HG02973 (cell line): ENCODE data around the gene GJA1.
"Not testable (repeated sequence)": the region's sequence is repeated elsewhere in the genome, so short reads cannot be mapped to it uniquely, and the experiment has no call there.

Source experiments
- ATAC-seq: cut with Tn5 transposase; IDR thresholded peaks from one replicate; pipeline ENCODE4 v1.9.1; 2021; ENCODE audit warnings: moderate library complexity; ENCODE audit not compliant: unreplicated experiment

The GJA1 gene

DNA sequence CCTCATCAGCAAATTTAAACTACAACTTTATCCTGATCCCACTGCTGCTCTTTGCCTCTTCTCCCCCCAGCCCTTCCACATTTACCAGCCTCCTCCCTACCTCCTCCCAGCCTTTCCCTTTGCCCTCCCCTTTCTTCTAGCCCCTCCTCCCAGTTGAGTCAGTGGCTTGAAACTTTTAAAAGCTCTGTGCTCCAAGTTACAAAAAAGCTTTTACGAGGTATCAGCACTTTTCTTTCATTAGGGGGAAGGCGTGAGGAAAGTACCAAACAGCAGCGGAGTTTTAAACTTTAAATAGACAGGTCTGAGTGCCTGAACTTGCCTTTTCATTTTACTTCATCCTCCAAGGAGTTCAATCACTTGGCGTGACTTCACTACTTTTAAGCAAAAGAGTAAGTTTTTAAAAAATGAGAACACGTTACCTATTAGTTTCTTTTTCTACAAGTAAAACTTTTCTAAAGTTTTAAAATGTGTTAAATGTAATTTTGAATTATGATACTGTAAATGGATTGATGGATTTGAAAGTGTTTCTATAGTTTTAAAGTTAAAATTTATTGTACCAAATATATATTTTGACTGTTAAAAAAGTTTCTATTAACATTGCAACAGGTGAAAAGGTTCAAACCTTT, at the start of gene GJA1:
GJA1 (plus strand) TSS at position 203 of the 626 bp plus-strand sequence. CDS start 11,202 bp downstream, outside the sequence.
- ATAC-seq: no peak

DNA sequence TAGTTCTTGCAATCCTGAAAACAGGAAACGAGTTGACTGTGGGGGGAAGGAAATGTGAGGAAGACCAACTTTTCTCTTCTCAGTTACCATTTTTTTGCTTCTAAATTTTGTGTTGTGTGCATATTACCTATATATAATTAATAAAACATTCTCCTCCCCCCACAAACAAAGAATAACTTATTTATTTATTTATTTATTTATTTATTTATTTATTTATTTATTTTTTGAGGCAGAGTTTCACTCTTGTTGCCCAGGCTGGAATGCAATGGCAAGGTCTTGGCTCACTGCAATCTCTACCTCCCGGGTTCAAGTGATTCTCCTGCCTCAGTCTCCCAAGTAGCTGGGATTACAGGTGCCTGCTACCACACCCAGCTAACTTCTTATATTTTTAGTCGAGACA, 48.9 kb upstream of the GJA1 start:
- ATAC-seq: not testable (repeated sequence)

DNA sequence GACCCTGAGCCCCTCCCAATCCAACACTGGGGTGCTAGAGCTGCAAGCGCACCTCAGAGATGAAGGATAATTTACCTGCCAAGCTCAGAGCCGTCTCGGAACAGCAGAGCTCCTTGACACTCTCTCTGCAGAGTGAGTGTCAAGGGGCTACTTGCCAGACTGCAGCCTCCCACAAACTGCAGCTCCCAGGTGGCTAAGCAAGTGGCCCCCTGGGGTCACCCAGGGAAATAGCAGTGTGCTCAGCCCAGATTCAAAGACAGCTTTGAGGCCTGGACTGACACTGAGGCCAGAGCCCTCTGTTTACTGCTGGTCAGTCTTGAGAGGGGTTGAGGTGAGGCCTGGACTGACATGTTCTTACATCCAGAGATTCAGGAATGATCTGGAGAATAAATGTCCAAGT, 46.0 kb upstream of the GJA1 start:
- no peak for ATAC-seq

DNA sequence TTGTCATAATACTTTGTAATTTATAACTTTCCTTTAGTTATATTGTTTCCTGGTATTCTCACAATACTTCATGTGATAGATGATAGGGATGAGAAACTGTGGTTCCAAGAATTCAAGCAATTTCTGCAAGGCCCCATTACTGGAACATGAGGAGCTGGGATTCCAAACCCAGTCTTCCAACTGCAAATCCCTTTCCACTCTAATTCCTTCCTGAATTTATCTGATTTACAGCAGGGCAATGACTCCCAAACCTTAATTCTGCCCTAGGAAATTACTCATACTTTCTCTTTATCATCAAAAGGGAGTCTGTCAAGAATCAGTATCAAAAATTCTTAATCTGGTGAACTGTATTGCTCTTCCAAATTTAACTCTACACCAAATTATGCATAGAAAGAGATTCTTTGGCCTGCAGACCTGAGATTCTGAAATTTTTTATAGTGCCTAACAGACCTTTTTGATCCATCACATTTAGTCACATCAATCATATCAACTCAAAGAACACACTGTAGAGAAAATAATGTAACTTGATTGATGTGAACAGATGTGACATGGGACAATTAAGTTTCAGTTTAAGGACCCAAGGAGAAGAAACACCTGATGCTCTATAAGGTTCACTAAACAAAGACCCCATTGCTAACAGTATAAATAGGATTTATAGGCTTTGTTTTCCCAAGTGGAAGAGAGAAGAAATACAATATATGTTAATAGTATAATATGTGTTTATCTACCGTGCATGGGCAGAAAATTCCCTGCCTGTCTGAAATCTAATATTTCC, 41.5 kb upstream of the GJA1 start:
- ATAC-seq: no peak

DNA sequence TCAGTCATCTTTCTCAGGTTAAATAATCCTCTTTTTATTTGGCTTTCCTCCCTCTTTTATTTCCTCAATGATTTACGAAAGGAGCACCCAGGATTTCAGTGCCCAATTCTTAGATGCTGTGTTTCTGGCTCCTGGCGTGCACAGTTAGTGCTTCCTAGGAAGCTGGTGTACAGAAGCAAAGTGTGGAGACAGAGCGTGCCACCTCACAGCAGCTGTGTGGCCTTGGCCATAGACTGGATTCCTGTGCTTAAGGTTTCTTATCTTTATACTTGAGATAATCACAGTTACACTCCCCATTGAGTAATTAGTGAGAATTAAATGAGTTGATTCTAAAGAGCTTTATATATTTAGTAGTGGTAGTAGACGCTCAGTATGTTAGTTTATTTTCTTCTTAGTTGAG, 39.7 kb upstream of the GJA1 start:
- no peak for ATAC-seq

DNA sequence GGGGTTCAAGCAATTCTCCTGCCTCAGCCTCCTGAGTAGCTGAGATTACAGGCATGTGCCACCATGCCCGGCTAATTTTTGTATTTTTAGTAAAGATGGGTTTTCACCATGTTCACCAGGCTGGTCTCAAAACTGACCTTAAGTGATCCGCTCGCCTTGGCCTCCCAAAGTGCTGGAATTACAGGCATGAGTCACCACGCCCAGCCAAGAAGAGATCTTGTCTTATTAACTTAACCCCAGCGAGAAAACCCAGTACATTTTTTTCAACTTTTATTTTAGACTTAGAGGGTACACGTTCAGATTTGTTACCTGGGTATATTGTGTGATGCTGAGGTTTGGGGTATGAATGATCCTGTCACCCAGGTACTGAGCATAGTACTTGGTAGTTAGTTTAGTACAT, 38.3 kb upstream of the GJA1 start:
- ATAC-seq: not testable (repeated sequence)

DNA sequence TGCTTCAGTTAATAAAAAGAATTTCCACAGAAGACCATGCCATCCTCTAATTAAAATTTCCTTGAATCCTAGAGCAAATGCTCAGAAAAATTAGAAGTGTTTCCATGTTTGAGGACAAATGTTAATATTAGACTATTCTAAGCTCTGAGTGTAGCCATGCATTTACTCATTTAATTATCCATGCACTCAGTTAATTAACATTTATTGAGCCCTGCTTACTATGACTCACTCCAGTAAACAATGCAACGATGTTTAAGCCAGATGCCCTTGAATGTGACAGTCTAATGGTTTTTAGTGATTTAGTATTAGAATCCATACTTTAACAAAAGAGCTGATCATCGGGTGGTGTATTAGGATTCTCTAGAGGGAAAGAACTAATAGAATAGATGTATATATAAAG, 37.3 kb upstream of the GJA1 start:
- ATAC-seq: no peak

DNA sequence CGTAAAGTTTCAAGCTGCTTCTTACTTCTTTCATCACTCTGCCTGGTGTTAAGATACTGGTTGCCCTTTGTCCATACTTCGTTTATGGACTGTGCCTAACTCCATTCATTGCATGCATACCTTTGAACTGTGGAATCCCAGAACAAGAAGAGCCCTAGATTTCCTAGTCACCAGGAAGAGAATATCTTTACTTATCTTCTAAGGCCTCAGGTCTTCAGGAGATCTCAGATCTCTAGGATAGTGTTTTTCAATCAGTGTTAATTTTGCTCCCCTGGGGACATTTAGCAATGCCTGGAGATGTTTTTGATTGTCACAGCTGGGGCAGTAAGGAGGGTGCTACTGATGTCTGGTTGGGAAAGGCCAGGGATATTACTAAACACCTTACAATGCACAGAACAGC, 35.5 kb upstream of the GJA1 start:
- ATAC-seq: no peak

DNA sequence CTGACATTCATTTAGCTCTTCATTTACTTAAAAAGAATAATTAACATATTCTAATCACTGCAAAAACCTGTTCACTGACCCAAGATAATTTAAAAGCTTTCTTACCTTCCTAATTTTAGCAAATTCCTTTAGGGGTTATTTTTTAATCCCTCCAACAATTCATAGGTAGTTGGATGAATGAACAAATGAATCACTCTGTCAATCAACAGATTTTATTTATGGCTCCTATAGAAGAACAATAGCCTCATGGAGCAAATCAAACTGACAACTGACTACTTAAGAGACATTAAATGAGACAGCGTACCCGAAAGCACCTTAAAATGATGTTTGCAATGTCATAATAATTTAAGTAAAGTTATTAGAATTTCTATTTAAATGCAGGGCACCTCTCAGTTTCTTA, 31.5 kb upstream of the GJA1 start:
- ATAC-seq: no peak

DNA sequence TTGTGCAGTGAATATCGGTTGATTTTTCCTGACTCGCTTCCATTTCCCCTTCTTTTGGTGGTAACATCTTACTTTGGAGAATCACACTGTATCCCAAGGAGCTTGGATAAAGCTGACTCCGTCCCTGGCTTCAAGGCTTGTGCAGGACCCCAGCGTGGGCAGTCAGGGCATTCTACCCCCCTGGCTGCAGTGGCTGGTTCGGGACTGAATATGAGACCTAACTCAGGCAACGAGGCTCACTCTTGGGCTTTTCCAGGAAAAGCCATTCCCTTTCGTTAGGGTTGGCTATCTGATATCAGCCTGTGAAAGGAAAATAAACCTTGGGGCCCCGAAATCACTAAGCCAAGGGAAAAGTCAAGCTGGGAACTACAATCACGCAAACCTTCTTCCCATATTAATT, 30.1 kb upstream of the GJA1 start:
- ATAC-seq: no peak

DNA sequence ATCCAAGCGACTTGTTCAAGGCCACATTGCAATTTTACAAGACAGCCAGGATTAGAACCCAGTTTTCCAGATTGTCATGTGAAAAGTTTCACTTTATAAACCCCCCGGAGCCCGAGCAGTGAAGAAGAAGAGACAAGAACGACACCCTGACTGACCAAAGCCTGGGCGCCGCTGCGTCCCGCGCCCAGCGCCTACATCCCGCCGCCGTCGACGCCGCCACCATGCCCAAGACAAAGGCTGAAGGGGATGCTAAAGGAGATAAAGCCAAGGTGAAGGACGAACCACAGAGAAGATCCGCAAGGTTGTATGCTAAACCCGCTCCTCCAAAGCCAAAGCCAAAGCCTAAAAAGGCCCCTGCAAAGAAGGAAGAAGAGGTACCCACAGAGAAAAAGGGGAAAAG, 27.1 kb upstream of the GJA1 start:
- ATAC-seq: no peak

DNA sequence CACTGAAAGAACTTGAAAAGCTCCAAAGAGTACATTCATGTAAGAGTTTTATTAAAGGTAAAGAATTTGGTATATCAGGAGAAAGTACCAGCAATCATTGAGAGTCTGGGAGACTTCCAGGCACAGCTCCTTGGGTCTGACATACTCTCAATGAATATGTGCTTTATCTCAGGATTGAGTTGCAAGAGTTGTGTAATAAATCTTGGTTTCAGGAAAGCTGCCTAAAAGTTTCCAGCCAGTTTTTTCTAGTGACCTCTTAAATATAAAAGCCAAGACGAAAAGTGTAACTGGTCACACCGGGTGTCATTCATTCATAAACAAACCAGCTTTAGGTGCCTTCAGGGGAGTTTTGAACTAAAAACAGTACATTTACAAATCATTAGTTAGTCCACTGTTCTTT, 21.6 kb upstream of the GJA1 start:
- ATAC-seq: no peak

DNA sequence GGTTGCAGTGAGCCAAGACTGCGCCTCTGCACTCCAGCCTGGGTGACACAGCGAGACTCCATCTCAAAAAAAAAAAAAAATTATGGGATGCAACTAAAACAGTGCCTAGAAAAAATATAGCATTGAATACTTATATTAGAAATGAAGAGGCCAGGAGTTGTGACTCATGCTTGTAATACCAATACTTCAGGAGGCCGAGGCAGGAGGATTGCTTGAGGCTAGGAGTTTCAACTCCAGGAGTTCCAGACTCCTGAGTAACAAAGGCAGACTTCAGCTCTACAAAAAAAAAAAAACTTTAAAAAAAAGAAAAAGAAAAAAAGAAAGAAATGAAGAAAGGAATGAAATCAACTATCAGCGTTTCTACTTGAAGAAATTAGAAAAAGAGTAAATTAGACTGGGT, 17.1 kb upstream of the GJA1 start:
- no peak for ATAC-seq

DNA sequence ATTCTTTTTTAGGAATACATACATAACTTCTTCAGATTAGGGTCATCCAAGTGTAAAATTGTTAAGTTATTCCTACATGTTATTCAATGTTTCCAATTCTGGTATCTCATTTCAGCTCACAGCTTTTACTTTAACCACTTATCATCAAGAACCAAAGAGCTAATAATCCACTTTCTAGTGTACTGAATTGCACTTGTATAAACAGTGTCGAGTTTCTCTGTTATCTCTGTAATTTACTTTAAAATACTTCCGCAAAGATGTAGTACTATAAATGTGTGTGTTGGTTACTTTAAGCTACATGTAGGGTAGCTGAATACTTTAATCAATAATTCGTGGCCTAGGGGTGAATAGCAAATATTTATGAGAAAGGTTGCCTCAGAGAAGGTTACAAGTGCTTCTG, 8.8 kb upstream of the GJA1 start:
- no peak for ATAC-seq

DNA sequence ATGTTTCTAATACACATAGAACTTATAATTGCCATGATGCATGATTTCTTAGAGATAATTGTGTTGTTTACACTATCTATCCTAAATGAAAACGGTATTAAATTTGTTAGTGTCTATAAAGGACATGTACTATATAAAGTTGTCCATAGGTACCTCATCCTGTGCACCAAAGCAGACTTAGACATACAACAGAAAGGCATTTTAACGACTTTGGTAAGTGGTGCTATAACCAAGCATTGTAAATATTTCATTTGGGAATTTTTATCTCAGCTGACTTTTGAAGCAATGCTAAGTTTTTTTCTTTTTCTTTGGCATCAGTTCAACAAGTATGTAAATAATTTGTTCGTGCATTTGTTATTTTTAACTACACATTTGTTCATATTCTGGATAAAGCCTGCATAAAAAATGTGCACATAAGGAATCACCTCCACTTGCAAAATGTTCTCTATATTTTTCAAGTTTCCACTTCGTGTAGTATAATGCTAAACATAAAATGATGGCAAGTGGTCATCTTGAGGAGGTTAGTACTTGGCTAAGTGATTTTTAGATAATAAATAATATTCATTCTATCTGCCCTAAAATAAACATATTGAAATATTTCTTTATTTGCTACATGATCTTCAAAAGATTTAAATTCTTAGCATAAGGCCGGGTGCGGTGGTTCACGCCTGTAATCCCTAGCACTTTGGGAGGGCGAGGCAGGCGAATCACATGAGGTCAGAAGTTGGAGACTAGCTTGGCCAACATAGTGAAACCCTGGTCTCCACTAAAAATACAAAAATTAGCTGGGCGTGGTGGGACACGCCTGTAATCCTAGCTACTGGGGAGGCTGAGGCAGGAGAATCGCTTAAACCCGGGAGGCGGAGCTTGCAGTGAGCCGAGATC, 6.3 kb upstream of the GJA1 start:
- ATAC-seq: no peak

DNA sequence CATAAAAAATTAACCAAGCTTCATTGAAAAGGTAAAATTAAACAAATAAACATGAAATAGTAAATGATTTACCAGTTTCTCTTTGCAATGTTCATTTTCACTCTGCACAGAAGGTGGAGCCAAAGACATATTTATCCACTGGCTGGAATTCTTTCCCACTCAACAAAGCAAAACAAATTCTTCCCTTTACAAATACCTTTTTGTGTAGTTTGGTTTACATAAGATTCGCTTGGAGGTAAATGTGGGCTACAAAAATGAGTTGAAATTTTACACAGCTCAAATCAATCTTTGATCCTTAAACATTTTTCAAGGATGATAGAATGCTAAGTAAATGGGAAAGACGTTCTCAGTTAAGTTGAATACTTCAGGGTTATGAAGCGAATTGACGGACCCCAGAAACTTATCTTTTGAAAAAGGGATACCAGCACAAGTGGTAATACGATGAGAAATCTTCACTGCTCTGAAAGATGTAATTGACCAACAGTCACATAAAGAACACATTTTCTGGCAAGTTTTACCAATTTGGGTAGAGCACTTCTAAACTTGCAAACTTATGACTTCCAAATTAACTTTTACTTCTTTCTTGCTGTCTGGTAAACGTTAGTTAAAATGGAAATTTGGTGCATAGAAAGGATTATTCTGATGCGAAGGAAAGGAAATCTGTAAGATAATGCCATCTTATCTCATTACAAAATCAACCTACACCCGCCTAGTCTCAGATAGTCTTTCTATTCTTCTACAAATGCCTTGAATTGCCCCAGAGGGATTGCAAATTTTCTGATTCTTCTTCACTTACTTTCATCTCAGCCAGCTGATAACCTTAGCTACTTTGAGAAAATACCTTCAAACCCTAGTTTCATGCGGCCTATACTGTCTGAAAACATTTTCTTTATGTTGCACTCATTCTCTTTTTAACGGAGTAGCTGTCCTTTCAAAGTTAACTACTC, 4.7 kb upstream of the GJA1 start:
- no peak for ATAC-seq

DNA sequence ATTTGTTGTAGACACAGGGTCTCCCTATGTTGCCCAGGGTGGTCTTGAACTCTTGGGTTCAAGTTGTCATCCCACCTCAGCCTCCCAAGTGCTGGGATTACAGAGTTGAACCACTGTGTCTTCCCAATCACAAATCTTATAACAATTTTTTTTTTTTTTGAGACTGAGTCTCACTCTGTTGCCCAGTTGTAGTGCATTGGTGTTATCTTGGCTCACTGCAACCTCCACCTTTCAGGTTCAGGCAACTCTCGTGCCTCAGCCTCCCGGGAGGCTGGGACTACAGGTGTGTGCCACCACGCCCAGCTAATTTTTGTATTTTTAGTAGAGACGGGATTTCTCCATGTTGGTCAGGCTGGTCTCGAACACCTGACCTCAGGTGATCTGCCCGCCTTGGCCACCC, 3.7 kb upstream of the GJA1 start:
- not testable (repeated sequence) for ATAC-seq

DNA sequence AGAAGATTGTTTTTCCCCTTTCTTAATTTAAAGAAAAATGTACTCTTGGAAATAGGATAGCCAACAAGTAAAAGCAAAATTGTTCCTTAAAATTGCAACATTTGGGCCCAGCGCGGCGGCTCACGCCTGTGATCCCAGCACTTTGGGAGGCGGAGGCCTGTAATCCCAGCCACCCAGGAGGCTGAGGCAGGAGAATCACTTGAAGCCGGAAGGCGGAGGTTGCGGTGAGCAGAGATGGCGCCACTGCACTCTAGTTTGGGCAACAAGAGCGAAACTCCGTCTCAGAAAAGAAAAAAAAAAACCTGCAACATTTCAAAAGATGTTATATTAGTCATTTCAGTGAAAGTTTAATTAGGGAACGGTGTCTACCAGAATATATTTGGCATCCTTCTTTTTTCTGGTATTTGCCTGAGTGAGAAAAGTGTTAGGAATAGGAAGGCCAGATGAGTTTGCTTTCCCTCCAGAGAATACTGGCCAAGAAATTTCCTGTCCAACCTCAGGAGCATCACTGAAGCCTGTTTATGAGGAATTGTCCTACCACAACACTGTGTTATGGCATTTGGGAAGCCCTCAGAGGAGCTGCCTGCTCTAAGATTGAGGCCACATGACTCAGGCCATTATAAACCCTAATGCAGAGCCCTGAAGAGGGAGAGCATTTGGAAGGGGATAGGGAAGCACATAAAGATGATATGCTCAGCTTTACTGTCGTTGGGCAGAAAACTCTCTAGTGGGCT, 1.2 kb upstream of the GJA1 start:
- ATAC-seq: no peak

DNA sequence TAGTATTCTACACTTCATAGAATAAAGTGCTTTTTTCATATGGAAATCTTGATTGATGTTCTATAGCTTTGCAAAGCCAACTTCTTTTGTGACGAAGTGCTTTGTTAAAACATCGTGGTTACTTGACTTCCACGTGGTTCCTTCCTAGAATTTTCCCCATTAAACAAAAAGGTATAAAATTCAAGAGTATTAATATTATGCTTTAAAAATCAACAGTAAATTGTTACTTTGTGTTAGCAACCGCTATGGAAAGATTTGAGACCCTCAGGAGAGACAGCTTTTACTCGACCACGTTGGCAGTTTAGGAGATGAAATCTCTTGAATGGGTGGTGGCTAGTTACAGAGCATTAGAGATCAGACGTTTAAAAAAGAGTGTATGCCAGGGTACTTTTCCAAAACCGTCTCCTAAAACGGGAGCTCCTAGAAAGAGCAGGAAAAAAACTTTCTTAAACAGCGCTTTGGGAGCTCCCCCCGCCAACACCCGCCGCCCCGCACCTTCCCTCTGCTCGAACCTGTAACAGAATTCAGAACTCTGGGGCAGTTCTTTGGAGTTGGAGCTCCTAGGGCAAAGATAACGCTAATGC, 920 bp downstream of the GJA1 start:
- ATAC-seq: no peak
